SH-SY5Y (cell line): ENCODE results near the gene UBAC2.

Source experiments
- GATA2 ChIP-seq: IDR thresholded peaks from 2 replicates; pipeline ENCODE4 v1.6.1; 2011; ENCODE audit warnings: mild to moderate bottlenecking, low read depth, low read length
- GATA3 ChIP-seq: IDR thresholded peaks from 2 replicates; pipeline ENCODE4 v1.6.1; 2011; ENCODE audit warnings: low read depth, mild to moderate bottlenecking, low read length, moderate library complexity

Gene UBAC2

DNA sequence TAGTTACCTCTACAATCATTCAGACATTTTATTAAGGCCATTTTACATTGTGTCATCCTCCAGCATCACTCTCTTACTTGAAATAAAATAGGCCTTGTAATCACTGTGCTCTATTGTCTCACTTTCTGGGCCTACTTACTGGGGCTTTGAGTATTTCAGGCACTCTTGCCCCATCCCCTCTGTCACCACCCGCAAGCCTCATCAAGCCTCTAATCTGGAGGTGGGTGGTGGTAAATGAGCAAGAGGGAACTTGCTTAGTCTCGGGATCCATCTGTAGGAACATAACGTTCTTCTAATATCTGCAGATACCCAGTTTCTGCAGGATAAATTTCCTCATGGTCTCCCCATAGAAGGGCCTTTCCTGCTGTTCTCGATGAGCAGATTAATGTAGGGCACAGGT is 77.0 kb downstream of the UBAC2 start:
- TF ChIP-seq GATA3 (no peak), GATA2 (no peak)

DNA sequence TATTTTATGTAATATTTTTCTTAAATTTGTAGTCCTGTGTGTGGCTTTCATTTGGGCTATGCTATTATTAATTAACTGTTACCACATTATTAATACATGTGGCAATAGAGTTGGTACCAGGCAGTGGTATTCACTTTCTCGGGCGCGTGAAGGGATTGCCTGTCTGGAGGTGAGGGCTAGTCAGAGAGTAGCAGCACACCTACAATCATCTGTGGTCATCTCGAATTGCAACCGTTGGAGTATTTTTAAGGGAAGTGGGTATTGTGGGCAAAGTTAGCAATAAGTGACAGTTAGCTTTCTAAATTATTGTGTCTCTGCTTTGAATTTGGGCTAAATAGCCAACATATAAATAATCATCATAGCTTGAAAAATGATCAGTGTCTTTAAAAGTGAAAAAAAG is 77.5 kb downstream of the UBAC2 start:
- no peak for TF ChIP-seq GATA3

DNA sequence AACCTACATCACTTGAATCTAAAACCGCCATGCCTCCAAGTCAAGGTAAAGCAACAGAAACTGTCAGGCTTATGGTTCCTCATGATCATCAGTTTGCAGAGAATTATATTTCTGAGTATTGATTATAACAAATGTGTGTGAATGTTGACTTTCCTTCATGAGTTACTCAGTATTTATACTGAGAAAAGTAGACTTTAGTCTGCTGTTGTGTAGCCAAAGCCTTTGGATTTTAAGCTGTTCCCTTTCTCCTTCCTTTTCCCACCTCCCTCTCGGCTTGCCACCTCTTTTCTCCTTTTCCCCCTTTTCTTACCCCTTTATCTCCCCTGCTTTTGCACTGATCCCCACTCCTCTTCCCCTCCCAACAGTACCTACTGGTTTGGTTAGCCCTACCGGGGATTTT is 78.2 kb downstream of the UBAC2 start:
- TF ChIP-seq GATA2, result no peak
- TF ChIP-seq GATA3, result no peak

DNA sequence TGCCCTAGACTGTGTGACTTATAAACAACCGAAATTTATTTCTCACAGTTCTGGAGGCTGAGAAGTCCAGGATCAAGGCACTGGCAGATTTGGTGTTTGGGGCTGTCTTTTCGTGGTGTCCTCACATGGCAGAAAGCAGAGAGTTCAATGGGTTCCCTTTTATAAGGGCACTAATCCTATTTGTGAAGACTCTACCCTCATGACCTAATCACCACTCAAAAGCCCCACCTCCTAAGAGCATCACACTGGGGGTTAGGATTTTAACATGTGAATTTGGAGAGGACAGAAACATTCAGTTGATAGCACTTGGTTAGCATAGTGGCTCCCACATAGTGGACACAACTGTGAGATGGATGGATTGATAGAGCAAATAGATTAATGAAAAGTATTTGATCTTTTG is 79.0 kb downstream of the UBAC2 start:
- TF ChIP-seq GATA3 (no peak), GATA2 (no peak)

DNA sequence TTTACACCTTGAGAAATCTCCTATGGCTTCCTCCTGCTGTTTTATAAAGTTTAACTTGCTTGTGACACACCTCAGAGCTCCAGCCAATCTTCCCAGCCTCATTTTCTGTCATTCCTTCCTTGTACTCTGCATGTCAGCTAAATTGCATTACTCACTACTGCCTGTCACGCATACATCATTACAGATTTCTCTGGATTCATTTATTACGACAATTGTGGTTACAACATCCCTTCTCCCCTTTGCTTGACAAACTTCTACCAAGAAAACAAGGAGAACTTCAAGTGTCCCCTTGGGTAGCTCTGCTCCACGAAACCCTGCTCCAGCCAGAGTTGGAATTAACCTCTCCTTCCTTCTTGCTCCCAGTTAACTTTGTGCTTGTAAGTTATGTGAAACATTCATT is 79.5 kb downstream of the UBAC2 start:
- no peak for TF ChIP-seq GATA3
- no peak for TF ChIP-seq GATA2

DNA sequence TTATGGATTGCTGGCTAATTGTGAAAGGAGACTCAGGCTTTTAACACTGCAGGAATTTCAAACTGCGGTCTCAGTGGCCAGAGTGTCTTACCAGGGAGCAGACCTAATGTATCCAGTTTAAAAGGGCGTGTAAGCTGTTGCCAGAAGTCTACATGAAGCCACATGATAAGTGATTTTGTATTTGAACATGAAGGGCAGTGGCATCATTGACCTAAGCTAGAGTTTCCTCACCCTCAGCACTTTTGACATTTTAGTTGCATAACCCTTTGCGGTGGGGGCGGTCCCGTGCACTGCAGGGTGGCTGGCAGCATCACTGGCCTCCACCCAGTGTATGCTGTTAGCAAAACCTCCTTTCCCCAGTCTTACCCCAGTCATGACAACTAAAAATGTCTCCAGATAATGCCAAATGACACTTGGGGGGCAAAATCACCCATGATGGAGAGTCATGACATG is 81.2 kb downstream of the UBAC2 start:
- no peak for TF ChIP-seq GATA3
- no peak for TF ChIP-seq GATA2

DNA sequence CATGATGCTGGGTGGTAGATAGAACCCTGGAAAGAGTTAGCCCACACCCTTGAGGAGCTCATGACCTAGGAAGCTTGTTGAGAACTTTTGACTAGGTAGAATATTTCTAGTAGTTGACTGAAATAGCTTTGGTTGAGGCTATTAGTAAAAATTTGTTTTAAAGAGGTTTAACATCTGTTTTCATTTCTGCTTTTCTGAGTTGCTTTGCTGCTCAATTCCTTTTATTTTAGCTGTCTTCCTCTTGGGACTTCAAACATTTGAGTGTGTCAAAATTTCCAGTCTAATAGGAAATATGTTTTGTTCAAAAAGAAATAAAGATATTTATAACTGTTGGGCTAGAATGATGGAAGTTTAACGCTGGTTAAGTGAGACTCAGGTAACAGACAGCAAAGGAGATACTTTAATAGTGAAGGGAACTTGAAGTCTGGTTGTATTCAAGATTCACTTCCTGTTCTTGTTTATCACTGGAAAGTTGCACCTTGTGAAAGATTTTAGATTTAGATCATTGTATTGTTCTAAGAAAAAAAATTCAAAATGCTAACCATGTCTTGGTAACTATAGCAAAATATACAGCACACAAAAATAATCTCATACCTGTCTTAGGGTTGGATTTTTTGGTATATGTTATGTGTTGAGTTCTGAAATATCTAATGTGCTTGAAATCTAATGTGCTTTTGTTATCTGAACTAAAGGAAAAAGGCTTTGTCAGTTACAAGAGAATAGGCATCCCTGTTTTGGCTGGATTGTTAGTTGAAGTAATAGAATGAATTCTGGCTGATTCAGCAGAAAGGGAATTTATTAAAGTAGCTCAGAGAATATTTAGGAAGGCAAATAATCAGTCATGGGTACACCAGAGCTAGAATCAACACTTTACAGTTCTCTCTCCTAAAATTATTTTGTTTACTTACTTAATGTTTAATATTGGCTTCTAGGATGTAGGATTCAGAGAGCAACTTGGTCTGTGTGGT is 81.9 kb downstream of the UBAC2 start:
- TF ChIP-seq GATA3 (no peak), GATA2 (no peak)

DNA sequence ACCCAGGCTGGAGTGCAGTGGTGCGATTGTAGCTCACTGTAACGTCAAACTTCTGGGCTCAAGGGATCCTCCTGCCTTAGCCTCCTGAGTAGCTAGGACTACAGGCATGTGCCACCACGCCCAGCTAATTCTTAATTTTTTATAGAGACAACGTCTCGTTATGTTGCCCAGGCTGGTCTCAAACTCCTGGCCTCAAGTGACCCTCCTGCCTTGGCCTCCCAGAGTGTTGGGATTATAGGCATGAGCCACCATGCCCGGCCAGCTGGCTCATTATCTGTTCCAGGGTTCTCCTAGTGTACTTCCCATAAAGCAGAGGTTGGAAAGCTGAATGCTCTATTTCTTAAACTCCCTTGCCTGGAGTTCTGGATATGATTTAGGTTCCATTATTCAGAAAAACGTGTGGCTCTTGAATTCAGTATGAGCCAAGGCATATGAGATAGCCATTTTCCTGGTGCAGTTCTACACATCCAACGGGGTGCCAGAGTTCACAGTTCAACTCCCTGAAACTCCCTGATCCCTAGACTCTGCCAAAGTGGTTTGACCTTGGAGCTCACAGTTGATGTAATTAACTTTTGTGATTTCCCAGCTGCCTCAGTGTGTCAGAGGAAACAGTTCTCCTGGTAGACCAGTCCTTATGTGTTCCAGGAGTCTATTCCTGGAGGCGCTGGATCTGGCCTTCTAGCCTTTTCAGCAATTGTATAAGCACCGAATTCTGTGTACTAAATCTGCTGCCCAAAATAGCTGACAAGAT is 85.0 kb downstream of the UBAC2 start:
- TF ChIP-seq GATA3 (no peak), GATA2 (no peak)

DNA sequence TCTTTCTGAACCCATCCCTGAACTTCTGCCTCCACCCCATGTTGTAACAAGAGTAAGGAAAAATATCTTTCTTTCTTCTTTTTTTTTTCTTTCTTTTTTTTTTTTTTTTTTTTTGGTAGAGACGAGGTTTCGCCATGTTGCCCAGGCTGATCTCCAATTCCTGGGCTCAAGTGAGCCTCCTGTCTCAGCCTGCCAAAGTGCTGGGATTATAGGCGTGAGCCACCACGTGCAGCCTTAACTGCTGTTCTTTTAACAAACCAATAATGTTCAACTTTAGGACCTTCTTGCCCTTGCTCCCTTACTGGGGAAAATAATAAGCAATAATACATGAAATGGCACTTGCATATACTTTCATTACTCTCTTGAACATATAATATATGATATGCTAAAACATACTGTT is 86.9 kb downstream of the UBAC2 start:
- TF ChIP-seq GATA2, result no peak
- TF ChIP-seq GATA3, result no peak

DNA sequence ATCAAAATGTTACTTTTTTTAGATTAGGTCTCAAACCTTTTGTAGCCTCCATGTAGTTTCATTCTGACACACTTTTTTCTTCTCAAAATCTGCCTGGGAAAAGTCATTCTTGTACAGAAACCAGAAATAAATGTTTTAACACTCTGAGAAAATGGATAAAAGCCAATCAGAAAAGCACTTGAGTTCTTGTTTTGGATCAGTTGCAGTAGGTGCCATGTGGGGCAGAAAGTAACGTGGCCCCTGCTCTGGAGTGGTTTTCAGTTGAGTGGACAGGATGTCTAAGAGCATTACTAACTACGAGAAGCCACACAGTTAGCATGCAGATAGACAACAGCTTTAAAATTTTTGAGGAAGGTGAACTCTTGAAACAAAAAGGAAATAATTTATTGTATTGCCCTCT is 87.4 kb downstream of the UBAC2 start:
- TF ChIP-seq GATA2, result no peak
- no peak for TF ChIP-seq GATA3

DNA sequence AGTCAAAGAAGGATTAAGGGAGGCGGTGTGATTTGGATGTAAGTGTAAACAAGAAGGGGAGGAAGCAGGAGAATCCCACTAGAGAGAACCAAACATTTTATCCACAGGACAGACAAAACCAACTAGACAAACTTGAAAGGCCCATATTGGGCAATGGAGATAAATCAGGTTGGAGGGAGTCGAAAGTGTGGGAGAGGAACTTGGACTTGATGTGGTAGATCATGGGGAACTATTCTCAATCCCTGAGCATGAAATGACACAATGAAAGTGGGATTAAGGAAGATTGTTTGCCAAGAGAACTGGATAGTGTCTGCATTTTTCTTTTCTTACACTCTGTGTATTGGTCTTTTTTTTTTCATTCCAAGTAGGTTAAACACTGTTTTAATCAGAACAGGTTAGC is 88.6 kb downstream of the UBAC2 start:
- TF ChIP-seq GATA3, result no peak
- no peak for TF ChIP-seq GATA2

DNA sequence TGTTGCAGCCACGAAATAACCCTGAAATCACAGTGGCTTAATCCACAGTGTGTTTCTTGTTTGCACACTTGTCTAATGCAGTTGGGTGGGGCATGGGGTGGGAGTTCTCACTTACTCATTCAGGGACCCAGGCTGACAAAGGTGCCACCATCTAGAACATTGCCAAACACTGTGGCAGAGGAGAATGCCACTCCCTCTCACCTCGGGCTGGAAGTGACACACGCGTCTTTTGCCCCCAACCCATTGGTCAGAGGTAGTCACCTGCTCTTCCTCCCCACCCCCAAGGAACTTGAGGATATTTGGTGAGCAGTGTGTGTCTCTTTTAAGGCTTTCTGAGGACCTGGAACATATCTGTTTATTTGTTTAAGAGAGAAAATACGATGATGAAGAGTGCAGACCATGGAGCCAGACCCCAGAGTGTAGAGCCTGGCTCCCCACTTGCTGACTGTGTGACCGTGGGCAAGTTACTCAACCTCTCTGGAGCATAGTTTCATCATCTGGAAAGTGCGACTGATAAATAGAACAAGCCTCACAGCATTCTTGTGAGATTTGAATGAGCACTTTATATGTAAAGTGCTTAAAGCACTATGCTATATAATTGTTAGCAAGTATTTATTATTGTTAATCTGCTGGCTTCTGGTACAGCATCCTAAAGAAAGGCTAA is 89.2 kb downstream of the UBAC2 start:
- TF ChIP-seq GATA3 (no peak), GATA2 (no peak)

DNA sequence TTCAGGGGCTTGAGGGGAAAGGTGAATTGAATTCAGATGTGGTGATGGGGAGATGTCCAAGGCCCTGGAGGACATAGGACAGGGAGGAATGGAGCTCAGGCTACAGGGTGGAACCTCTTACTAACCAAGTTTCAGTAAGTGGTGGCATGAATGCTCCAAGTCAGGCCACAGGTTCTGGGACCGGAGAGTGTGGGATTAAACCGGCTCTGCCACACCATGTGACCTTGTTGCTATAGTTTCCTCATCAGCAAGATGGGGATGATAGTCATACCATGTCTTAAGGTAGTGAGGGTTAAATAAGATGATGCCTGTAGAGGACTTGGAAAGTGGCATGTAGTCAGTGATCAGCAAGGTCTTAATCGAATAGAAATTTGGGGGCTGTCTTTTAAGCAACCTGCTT is 90.2 kb downstream of the UBAC2 start:
- TF ChIP-seq GATA2 (no peak), GATA3 (no peak)

DNA sequence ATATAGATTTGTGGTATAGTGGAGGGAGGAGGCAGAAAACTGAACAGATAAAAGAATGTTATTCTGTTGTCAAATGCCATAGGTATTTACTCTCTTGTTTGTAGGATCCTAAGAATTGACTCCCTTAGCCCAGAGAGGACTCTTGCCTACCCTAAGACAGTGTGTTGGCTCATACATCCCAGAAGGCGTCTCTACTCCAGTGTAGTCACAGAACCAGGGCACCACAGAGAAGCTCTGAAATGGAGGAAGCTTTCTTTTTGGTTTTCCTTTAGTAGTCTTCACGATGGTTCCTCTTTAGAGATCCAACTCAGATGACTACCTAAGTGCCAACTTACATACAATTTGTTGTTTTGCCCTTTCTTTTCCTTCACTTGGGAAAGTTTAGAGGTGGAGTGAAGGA is 92.5 kb downstream of the UBAC2 start:
- no peak for TF ChIP-seq GATA2
- TF ChIP-seq GATA3, result no peak

DNA sequence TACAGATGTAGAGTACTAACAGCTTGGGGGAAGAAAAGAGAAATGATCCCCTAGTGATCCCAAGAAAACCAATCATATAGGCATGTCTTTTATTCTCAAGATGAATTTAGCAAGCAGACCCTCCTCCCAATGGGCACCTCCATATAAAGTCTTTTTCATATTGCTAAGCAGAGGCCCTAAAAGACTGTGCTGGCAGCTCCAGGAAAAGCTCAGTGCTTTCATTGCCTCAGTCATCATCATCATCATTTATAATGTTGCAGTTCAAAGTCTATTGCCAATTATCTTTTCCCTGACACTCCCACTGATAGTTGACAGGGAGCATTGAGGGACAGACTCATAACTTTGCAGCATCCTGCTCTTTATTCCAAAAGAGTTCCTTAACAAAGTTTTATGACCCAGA is 93.5 kb downstream of the UBAC2 start:
- TF ChIP-seq GATA2, result no peak
- TF ChIP-seq GATA3, result no peak
